GM18505 (cell line): ENCODE measurements around the gene ATP11C.
"Not testable (repeated sequence)": the region's sequence is repeated elsewhere in the genome, so short reads cannot be mapped to it uniquely, and the experiment has no call there.

Source experiments
- ATAC-seq: cut with Tn5 transposase; IDR thresholded peaks from one replicate; pipeline ENCODE4 v1.9.1; 2021; ENCODE audit not compliant: unreplicated experiment
- POLR2A ChIP-seq: IDR thresholded peaks from 4 replicates; pipeline ENCODE4 v1.6.1; 2011; ENCODE audit warnings: borderline replicate concordance; ENCODE audit not compliant: insufficient read depth, insufficient read length; ENCODE audit errors: extremely low read depth

Gene ATP11C

DNA sequence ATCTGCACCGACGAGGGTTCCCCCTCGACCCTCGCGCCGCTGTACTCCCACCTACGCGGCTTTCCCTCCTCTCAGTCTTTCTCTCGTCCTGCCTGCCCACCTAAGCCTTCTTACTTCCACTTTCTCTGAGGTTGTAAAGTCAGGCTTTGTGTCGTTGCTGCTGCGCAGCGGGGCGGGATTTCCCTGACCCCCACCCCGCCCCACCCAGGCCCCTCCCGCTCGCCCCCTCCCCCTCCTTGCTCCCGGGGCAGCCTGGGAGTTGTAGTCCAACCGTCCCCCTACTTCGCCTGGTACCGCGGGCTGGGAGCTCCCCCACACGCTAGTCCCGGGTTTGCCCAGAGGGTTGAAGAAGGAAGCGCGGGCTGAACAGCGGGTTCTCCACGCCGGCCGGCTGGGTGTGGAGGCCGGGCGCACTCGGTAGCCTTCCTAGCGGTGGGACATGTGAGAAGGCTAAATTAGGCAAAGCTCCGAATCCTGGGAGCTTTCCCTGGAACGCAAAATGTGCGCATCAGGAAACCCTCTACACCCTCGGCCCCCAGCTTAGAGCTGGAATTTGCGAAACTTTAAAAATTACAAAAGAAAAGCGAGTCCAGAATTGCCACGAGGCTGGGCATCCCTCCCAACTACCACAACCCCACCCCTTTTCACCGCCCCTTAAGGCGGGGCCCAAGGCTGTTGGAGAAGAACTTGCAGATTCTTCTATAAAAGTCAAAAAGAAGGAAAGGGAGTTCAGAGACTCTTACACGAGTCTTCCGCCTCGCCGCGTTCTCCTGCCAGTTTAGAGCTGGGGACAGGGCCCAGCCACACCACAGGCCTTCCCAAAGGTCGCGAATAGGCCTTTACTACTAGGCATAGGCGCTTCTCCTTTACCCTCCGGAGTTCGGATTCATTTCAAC lies at the start of gene ATP11C:
TSS of gene ATP11C (minus strand) at position 153 of the 896 bp plus-strand sequence. CDS start 1,011 bp downstream, outside the sequence.
- peak; percentile 77 for TF ChIP-seq POLR2A
- peak; percentile 71 for ATAC-seq

DNA sequence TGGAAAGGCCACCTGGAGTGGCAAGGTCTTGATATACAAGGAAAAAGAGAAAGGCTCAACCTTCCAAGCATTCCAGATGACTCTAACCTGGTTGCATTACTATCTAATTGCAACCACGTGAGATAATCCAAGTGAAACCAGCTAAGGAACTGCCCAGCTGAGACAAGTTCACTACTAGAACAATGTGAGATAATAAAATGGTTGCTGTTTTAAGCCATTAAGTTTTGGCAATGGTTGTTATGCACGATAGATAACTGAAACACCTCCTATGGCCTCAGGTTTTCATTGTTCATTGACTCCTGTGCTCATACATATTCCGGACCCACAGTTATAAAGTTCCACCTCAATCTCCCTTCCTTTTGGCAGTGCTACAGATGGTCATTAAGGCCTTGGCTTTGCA lies 41.6 kb upstream of the ATP11C start:
- no peak for TF ChIP-seq POLR2A
- ATAC-seq: no peak

DNA sequence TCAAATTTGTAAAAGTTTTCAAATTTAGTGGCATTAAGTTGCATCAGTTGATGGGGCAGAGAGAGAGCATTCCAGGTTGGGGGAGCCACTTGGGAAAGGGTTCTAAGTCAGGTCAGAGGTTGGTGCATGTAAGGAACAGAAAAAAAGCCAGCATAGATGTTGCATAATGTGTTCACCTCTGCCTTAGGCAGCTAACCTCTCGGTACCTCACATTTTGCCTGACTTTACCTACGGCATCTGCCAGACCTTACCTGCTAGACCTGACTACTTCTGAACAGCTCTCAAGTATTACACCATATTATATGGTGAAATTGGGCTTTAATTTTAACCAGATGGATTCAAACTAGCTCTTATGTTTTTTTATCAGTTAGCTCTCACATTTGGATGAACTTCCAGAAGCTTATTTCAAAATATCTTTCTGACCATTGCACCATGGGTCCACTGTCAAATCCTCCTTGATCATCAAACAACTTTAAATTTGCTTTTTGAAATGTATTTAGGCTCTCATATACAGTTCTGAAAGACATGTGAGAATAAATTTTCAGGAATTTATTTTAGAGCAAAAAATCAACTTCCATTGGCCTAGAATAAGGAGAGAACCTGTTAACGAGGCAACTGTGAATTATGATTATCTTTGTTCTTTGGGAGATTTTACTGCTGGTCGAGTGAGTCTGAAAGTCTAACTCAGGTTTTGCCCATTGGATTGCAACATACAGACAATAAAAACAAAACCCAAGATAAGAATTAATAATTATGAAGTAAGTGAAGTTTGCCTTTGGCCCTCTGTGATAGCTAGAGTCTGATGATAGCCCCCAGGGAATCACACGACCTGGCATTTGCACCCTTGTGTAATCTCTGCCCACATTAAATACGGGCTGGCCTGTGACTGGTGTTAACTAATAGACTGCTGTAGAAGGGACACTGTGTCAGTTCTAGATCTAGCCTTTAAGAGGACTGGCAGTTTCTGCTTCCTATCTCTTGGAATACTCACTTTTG lies 40.1 kb upstream of the ATP11C start:
- TF ChIP-seq POLR2A: no peak

DNA sequence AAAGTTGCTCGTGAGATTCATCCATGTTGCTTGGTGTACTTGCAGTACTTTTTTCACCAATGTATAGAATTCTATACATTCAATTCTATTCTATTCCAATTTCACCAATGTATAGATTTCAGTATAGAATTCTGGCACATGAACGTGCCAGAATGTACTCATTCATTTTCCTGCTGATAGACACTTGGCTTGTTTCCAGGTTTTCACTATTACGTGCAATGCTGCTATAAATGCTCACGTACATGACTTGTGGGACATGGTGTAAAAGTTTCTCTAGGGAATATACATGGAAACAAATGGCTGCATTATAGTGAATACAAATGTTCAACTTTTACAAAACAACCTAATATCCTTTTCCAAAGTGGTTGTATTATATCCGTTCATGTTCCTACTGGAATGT lies 39.3 kb upstream of the ATP11C start:
- no peak for TF ChIP-seq POLR2A
- ATAC-seq: no peak

More for the DNA sequence above, 40.1 kb upstream of the ATP11C start:
- ATAC-seq: no peak

DNA sequence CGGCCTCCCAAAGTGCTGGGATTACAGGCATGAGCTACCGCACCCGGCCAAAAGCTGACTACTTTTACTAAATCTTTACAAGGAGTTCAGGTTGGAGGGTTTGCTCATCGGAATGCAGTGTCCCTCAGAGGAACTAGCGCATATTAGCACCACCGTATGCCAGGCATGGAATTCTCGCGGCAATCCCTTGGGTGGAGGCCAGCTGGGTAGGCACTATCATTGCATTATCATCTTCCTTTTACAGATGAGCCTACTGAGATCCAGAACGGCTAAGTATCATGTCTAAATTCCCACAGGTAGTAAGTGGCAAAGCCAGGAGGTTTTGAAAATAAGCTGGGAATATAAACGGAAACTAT lies 38.5 kb upstream of the ATP11C start:
- TF ChIP-seq POLR2A: no peak
- no peak for ATAC-seq

DNA sequence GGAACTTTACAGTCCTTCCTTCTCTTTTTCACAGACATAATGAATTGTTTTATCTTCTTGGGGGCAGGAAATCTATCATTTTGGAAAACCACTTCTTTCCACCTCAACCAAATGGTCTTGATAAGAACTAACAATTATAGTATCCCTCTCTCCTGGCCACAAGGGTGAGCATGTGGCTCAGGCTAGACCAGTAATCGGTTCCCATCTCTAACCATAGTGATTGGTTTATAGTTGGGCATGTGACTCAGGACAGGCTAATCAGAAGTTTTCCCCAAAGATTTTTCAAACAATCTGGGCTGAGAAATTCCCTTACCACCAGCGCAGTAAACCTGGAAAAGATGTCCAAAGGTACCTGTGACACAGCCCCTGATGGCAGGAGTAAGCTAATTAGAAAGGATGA lies 36.4 kb upstream of the ATP11C start:
- TF ChIP-seq POLR2A: no peak
- no peak for ATAC-seq

DNA sequence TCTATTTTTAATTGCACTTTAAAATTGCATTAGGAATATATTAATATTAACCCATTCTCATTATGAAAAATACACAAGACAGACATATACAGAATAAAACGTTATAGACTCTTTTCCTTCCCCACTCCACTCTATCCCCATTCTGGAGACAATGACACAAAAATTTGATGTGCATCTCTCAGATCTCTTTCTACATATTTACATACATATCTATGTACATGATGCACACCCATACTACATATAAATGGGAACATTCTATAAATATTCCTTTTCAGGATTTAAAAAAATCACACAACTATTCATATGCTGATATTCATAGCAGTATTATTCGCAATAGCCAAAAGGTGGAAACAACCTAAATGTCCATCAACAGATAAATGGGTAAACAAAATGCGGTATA lies 34.9 kb upstream of the ATP11C start:
- no peak for TF ChIP-seq POLR2A

DNA sequence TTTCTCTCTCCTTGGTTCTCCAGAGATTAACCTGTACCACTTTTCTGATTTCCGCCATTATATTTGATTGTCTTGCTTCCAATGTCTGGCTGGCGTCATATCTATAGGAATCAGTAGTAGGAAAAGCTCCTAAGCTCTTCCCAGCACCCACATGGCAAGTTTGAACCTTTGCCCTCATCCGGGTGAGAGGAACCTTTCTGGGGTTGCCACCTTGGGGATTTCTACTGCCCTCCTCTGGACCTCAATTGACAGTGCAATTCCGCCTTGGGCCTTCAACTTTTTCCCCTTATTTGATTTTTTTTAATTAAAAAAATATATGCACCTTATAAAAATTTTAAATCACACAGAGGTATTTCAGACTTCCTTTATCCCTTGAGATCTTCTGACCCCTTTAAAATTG lies 34.4 kb upstream of the ATP11C start:
- no peak for ATAC-seq
- no peak for TF ChIP-seq POLR2A

More for the DNA sequence above, 34.9 kb upstream of the ATP11C start:
- no peak for ATAC-seq

DNA sequence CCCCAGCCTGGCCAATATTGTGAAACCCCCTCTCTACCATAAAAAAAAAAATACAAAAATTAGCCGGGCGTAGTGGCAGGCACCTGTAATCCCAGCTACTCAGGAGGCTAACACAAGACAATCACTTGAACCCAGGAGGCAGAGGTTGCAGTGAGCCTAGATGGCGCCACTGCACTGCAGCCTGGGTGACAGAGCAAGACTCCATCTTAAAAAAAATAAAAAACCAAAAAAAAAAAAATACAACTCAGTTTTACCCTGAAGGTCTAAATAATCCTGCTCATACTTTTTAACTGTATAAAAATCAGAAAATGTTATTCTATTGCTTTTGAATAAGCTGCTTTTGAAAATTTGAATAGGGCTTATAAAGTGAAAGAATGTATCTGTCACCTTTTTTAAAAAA lies 33.3 kb upstream of the ATP11C start:
- ATAC-seq: not testable (repeated sequence)

DNA sequence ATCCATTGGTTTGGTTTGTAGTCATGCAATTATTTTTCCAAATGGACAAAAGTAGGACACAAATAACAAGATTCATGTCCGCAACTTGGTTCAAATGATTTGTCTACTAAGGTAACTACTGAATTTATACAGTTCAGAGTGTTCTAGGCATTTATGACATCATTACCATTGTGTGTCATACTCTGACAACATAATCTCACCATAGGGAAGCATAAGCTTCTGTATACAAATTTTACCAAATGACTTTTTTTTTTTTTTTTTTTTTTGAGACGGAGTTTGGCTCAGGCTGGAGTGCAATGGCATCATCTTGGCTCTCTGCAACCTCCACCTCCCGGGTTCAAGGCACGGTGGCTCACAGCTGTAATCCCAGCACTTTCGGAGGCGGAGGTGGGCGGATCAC lies 32.6 kb upstream of the ATP11C start, which contains the start of gene CXorf66:
TSS of gene CXorf66 (minus strand) at position 101 of the 400 bp plus-strand sequence. CDS start at position 76, 25 bp downstream.
- no peak for TF ChIP-seq POLR2A
- ATAC-seq: no peak

DNA sequence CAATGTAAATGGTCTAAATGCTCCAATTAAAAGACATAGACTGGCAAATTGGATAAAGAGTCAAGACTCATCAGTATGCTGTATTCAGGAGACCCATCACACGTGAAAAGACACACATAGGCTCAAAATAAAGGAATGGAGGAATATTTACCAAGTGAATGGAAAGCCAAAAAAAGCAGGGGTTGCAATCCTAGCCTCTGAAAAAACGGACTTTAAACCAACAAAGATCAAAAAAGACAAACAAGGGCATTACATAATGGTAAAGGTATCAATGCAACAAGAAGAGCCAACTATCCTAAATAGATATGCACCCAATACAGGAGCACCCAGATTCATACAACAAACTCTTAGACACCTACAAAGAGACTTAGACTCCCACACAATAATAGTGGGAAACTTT lies 28.2 kb upstream of the ATP11C start:
- ATAC-seq: not testable (repeated sequence)

DNA sequence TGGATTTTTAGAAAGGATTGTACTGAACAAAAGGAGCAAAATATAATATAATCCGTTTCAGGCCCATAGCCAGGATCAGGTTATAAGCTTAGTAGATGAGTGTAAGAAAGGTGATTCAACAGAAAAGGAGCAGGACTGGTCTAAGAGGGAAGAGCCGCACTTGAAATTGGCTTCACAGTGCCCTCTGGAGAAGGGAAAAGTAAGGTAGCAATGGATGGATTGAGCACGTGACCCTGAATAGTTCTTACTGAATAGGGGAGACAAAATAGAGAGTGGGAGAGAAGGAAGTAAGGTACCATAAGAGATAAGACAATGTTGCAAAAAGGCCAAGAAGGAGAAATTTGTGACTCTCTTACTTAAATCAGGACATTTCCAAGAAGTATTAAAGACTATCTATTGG lies 16.9 kb upstream of the ATP11C start:
- ATAC-seq: no peak
- no peak for TF ChIP-seq POLR2A

DNA sequence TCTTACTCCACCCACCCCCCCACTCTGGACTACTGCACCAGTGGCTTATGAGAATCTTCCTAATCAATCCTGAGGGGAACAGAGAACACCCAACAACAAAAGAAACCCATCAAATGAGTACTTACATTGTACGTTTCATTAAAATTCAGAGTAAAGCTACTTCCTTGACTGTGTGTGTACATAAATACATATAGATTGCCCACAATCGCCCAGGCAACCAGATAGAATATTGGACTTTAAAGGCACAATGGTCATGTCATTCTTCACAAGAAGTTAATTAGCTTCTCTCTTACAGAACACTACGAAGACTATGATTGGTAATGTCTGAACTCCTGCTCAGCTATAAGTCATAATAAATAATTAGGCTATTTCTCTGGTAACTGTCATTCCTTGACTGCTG lies 12.2 kb upstream of the ATP11C start:
- ATAC-seq: no peak
- TF ChIP-seq POLR2A: no peak
